GM18526 (cell line): Measurements from ENCODE around the gene TIAM2.

Experiments
- POLR2A ChIP-seq: IDR thresholded peaks from 3 replicates; pipeline ENCODE4 v1.6.1; 2011; ENCODE audit not compliant: insufficient read length; ENCODE audit errors: extremely low read depth

The TIAM2 gene

DNA sequence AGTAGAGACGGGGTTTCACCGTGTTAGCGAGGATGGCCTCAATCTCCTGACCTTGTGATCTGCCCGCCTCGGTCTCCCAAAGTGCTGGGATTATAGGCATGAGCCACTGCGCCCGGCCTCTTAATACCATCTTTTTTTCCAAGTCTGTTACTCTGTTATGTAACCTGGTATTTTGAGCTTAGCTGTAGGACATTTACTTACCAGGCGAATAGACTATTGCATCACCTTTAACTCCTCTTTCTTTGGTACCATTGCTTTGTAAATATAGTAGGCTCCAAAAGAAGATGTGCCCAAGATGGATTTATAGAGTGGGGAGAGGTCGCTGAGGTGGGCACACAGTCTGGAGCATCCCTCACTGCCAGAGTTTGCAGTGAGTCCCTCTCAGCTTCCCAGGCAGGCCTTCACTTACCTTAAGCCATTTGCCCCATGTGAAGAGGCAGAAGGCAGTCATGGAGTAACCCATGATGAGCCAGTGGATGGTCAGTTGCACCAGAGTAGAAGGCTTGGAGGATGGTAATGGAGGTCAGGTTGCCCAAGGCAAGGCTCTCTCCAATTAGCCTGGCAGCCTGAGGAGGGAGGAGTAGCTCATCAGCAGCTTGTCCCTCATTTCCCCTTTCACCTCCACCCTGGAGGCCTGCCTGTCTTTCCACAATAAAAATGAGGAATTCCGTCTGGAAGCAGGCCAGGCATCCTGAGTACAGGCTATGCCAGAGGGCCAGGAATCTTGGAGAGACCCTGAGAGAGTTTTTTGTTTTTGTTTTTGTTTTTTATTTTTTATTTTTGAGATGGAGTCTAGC lies 9.7 kb downstream of the TIAM2 start:
- TF ChIP-seq POLR2A, result no peak

DNA sequence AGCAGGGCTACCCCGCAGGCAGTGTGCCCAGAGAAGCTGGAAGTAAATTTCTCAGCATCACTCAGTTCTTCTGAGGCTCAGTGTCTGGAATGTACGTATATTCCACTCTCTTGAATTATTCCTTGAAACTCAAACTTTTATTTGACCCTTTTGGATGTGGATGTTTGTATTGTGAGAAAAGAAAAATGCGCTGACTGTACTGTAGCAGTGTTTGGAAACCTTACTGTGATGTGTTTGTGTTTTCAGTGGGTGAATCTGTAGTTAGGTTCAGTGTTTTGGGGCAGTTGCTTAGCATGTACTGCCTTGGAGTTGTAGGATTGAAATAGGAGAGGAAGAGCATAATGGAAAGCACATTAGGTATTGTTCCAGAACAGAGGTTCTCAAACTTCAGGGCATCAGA lies 13.5 kb downstream of the TIAM2 start:
- no peak for TF ChIP-seq POLR2A

DNA sequence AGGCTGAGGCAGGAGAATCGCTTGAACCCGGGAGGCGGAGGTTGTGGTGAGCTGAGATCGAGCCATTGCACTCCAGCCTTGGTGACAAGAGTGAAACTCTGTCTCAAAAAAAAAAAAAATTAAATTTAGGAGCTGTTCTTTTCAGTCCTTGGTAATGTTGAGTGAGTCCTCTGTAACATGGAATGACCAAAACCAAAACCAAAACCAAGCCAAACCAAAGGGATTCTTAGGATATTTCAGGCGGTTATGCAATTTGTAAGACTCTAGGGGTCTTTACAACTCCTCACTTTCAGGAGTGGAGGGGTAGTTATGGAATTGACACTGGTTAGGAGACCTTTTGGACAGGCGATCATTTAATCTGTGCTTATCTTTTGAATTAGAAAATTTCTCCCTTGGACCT lies 15.8 kb downstream of the TIAM2 start:
- no peak for TF ChIP-seq POLR2A

DNA sequence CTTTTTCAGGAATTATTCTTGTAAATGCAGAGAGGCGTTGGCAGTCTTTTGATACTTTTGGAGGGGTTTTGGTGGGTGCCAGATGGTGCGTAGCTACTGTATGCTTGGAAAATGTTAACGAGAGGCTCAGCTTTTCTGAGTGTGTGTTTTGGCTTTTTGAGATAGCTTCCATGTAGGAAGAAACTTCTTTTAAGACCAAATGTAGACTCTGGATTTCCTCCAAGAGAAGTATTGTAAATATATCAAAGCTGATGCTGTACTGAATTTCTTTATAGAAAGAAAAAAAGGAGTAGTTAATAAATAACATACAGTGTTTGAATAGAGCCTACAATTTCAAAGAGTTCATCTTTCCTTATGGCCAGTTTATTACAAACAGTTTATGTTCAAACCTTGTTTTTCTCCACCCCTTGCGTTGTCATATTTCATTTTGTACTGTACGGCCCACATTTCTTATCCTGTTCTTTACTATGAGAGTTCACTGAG lies 16.7 kb downstream of the TIAM2 start:
- TF ChIP-seq POLR2A, result no peak

DNA sequence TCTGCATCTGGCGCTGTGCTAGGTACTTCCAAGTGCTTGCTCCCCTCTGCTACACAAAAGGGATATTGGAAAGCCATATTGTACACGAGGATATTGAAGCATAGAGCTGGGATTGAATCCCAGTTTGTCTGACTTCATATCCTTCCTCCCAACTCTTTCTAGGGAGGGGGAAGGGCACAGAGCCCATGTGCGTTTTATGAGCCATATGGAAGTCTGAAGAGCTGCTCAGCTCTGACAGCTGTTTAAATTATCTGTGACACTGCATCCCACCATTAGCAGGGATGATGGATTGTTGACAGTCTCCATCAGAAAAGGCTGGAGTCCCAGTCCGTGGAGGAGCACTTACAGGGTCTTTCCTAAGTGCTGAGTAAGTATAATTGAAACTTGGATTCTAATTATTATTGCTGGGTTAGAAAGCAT lies 18.4 kb downstream of the TIAM2 start:
- no peak for TF ChIP-seq POLR2A

DNA sequence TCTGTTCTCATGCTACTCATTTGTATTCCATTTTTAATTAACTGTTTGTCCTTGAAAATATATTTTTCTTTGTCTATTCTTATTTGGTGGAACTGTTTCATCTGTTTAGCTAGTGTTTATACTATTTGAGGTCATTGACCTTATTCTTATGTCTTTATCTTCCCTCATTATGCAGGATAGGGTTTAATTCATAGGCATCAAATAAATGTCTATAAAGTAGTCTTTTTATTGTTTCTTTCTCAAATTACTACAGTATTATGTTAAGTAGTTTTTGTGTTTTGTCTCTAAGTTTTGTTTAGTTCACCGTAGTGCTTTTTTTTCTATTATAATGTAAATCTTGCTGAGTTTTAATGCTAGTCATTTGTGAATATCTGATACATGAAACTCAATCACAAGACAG lies 19.0 kb downstream of the TIAM2 start:
- no peak for TF ChIP-seq POLR2A

DNA sequence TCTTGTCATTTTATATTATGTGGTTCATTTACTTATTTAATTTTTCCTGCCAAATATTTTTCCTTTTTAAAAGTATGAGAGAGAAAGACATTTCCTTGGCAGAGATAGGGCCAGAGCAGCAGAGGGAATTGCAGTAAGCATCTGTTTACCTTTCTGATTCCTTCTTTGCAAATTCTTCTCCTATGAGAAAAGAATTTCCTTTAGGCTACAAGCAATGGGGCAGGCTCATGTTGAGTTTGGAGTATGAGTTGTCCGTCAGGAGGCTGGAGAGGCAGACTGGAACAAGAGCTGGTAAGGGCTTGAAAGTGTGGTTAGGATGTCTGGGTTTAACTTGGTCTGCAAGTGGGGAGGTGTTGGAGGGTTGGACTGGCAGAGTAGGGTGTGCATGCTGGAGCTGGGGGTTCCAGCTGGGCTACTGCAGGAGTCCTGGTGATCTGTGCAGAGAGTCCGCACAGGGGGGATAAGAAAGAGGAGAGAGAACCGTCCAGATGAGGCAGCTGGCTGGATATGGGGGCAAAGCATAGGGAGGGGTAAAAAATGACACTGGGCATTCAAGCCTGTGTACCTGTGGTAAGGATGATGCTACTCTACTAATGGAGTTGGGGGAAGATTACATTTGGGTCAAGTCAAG lies 19.7 kb downstream of the TIAM2 start:
- TF ChIP-seq POLR2A, result no peak

DNA sequence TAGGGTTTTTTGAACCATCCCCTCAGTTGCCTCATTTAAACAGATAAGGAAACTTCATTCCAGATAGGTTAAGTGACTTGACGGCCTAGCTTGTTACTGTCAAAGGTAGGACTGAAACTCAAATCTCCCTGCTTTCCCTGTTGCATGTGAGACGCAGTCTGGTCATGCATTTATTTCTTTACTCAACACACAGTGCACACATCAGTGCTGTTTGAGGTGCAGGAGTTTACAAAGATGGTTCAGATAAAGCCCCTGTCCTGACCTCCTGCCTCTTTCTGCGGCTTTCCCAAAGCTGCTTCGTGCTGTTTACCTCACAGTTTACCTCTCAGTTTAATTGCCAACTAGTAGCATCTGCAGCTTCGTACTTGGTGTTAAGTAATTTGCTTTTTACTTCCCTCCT lies 26.6 kb downstream of the TIAM2 start:
- TF ChIP-seq POLR2A, result no peak

DNA sequence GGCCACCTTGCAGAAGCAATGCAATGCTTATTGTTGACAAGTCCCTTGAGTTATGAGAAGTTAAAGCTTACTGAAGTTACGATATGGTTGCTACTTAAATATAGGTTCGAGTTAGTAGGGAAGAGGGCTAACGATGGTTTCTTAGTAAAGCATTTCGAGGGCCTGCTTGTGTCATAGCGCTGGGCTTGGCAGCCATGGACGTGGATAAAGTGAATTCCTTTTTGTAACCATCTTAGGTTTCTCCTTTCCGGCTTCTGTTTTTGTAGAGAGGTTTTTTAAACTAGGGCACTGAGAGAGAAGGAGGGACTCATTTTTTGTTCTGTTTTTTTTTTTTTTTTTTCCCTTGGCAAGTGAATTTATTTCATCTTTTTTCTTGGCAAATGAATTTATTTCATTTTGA lies 27.6 kb downstream of the TIAM2 start:
- no peak for TF ChIP-seq POLR2A

DNA sequence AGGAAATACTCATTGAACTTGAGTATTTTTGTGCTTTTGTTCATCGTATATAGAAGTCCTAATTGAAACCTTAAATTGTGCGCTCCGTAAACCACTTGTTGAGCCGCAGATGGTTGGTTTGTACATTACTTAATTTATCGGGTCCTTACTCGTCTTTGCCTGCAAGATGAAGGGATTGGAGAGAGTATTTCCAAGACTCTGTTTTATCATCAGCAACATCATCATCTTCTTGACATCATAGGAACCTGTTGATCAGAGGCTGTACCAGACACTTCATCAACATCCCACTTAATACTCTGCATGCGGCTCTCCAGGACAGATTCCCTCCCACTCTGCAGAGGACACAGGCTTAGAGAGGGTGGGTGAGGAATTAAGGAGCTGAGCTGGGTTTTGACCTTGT lies 28.6 kb downstream of the TIAM2 start:
- TF ChIP-seq POLR2A, result no peak

DNA sequence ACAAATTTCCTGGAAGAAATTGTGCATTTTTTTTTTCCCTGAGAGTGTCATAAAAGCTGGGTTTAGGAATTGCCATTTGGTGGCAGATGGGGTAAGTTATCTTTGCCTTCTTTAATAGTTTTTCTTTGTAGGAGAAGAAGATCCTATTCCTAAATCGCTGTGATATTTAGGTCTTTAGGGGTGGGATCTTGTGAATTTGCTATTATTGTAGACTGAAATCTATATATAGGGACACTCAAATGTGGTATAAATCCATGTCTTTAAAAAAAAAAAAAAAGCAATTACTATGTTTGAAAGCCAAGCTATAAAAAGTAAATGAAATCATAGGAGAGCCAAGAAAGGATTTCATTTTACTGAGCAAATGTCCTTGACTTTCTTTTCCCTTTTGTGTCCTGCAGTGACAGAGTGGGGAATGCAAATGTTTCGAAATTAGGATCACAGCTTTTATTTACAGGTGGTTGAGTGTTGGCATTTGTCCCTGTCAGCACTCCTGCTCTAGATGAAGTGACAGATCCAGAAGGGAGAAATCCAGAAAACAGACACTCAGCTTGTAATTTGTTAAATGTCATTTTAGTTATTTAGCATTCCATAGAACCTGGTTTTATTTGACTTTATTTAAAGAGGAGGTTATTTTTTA lies 29.4 kb downstream of the TIAM2 start:
- no peak for TF ChIP-seq POLR2A

DNA sequence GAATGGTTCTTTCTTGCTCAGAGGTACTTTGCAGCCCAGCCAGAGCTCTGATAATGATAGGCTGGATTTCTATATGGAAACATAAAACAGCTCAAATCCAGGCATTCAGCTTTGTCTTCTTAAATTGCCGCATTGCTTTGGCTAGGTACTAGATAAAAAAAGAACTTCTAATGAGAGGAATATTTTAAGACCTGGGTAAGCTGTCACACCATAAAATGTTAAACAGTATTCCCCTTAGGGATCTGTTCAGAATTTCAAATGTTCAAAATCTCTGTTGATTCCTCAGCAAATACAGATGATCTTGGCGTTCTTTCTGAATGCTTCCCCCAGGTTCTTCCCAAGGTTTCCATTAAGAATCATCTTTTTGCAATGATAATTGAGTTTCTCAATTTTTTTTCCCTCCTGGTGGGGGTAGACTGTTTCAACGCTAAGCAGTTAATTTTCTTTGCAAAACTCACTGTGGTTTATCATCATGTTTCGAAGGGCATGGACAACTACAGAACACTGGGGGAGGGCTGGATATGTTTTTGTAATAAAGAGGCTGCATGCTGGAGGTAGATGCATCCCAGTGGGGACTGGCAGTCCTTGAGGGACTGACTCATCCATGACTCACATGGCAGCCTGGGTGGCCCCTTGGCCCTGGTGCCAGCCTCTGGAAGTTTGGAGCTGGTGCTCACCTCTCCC lies 31.0 kb downstream of the TIAM2 start:
- TF ChIP-seq POLR2A, result no peak

DNA sequence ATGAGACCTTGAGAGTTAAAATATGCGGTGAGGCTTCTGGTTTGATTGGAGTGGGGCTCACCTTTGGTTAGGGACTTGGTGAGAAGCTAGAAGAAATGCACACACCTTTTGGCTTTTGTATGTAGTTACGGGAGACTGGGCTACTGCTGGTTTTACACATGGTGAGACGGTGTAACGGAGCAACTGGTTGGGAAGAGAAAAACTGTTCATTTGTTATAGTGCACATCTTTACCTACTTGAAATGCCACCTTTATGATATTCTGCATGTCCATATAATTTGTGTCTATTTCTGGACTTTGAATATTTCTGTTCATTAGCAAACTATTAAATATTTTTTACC lies 31.6 kb downstream of the TIAM2 start:
- no peak for TF ChIP-seq POLR2A

DNA sequence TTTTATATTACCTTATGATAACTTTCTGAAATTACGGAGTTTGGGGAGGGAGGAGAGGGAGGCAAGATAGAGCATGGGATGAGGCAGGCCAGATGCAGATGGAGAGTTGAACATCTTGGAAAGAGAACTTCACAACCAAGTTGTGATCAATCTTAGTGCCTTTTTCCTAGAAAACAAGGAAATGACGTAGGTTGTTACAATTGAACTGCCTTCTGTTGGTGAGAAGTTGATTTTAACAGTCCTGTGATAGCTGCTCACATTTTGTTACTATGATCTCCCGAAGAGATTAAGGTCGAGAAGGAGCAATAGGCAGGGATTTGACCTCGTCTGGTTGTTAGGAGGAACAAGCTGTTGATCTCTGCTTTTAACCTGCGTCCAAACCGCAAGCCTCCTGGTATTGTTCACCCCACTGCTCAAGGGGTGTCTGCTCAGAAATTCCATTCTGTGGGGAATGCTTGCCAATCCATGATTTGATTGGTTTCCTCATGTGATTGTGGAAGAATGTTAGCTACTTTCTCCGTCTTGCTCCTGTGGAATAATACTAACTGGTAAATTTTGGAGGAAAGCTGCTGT lies 35.1 kb downstream of the TIAM2 start:
- TF ChIP-seq POLR2A, result no peak

DNA sequence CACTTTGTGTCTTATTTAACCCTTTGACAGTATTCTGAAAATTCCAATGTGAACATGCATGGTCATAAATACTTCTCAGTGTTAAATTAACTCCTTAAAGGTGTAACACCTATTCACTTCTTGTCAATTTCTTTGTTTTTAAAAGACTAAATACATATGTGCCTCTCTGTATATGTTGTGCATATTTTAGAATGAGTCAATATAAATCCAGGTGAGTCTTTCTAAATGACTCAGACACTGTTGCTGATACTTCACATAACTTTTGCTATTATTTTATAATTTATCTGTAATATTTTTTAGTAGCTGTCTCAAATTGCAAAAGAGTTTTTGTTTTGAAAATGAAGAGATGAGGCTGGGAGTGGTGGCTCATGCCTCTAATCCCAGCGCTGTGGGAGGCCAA lies 36.0 kb downstream of the TIAM2 start:
- TF ChIP-seq POLR2A, result no peak

DNA sequence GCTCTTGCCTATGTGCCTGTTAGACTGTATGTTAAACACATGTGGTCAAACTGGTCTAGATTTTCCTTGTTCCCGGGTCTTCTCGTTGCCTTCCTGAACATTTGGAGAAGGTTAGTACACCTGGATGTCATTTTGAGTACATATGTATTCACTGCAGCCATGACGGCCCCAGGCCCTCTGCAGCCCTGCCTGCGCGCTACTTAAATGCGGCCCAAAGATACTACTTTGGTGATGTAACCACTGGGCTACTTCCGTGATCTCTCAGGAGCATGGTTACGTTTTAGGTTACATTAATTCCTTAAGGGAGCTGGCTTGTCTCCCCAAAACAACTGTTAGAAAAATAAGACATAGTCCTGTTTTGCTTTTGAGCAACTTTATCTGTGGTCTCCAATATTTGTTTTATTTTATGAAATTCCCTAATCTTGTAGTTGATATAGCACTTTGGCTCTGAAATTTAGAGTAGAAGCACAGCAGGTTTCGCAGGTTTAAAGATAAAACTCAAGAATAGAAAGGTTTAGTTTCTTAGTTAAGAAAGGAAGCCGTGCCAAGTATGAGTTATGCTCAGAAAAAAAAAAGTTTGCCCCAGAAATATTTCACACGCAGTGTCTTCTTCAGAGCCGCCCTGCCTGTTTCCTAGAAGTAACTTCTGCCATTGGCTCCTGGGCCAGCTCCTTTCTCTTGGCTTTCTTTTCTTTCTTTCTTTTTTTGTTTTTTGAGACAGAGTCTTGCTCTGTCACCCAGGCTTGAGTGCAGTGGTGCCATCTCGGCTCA lies 38.1 kb downstream of the TIAM2 start:
- no peak for TF ChIP-seq POLR2A
